Medulla oblongata (tissue), 1 donor: ENCODE results near the gene SPPL2C.
A peak's percentile ranks its signal among the peaks of the same experiment; 100 is the strongest.

Experiments used
- DNase-seq: peaks from one replicate; pipeline ENCODE4 v3.0.0-alpha.2; 2015; ENCODE audit errors: extremely low spot score

The SPPL2C gene

DNA sequence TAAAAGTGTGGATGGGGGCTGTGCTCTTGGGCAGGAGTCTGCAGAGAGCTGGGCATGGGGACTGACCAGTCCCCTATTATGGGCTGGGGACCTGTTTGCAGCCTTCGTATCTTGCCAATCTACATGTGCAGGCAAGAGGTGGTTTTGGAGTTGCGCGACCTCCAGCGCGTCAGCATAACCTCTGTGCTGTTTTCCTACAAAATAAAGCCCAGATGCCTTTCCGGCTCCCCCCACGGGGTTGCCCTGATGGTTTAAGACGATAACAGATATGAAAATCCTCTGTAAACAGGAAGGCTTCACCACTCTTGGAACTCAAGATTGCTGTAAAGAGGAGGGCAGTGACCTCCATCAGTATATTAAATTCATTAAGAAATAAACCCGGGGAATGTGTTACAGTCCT, 16.5 kb upstream of the SPPL2C start:
- no peak for DNase-seq

GRCh38 chr17:45828582-45829133, 16.0 kb upstream of the SPPL2C start:
- DNase-seq = no peak

- no peak for DNase-seq
Observed at GRCh38 chr17:45833920-45834319, 10.8 kb upstream of the SPPL2C start.

DNA sequence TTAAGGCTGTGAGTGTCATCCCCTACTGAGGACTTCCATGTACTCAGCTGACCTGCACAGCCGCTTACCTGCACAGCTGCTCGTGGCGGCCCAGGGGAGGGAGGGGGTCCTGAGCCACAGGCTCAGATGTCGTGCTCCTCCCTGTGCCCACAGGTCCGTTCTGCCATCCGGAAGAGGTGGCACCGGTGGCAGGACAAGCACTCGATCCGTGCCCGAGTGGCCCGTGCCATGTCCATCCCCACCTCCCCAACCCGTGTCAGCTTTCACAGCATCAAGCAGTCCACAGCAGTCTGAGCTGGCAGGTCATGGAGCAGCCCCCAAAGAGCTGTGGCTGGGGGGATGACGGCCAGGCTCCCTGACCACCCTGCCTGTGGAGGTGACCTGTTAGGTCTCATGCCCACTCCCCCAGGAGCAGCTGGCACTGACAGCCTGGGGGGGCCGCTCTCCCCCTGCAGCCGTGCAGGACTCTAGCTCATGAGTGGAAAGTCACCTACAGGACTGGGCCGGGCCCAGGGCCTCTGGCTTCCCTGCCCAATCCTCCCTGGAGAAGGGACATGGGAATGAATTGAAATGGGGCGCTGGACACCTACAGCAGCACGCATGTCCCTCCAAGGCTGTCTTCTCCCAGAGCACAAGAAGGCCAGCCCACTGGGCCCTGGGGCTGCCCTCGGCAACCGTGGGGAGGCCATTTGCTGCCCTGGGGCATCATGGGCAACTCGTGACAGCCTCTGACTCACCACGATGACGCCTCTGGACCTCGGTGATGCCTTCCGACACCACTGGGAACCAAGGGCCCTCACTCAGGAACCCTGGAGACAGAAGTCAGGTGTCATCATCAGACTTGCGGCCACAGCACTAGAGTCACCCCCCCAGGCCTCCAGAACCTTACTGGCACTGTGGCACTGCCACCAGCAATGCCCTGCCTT, 9.9 kb upstream of the SPPL2C start:
- no peak for DNase-seq

DNA sequence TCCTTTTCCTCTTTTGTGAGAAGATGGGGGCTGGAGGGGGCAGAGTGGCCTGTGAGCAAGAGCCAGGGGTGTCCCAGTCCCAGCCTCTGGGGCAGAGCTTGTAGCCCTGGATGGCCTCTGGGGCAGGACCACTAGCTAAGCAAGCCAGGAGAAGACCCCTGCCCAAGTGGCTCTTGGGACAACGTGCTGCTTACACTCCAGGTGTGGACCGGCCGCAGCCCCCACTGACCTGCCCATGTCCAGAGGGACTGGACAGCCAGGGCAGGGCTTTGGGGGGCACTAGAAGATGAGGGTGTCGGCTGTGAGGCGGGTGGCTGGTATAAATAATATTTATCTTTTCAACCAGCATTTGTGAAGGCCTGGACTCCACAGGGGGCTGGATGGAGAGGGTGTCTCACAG, 9.2 kb upstream of the SPPL2C start:
- no peak for DNase-seq

DNA sequence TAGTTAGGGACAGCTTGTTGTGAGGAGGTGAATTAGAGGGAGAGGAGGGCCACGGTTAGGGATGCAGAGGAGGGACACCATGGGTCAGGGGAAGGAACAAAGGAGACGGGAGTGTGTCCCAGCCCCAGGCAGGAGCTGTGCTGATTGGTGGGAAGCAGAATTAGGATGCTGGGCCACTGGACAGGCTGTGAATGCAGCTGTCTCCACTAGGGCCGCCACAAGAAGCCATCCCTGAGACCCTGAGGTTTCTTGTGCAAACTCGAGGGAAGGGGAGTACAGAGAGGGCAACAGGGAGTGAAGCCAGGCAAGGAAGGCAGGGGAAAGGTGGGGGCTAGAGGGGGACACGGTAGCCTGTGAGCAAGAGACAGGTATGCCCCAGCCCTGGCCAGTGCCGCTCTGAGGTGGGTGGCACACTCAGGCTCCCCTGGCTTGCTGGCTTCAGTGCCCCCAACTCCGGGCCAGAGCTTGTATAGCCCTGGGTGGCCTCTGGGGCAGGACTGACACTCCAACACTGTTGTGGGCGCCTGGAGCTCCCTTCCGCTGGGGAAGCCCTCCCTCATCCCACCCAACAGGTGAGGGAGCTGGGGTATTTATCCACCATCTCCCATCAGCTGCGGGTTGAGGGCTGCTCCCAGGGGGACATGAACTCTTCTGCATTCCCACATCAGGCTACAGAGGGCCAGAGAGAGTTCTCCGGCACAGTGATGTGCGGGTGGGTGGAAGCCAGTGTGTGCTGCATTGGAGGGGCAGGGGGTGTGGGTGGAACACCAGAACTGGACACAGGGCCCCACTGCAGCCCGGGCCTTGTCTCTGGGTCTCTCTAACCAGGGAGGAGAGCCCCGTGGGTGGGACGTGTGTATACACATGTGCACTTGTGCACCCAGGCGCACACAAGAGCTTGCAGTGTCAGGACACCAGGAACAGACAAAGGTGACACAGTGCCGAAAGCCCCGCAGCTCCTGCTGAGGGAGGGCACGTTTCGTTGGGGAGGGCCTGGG, 8.3 kb upstream of the SPPL2C start:
- no peak for DNase-seq

DNA sequence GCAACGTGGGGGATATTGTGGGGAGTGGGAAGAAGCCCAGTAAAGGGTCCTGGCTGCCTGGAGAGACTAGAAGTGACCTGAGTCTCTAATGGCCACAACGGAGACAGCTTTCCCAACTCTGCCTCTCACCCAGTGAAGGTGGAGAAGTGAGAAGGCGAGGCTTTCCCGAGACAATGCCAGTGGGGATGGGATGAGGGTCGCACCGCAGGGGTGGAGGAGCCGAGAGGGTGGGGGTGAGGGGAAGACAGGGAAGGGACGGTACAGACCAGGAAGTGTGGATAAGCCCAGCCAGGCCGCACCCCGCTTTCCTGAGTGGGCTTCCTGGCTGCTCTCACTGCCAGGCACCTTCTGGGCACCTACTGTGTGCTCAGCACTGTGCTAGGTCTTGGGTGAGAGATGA, 7.5 kb upstream of the SPPL2C start:
- no peak for DNase-seq

GRCh38 chr17:45837603-45838002, 7.1 kb upstream of the SPPL2C start:
- DNase-seq = no peak

DNA sequence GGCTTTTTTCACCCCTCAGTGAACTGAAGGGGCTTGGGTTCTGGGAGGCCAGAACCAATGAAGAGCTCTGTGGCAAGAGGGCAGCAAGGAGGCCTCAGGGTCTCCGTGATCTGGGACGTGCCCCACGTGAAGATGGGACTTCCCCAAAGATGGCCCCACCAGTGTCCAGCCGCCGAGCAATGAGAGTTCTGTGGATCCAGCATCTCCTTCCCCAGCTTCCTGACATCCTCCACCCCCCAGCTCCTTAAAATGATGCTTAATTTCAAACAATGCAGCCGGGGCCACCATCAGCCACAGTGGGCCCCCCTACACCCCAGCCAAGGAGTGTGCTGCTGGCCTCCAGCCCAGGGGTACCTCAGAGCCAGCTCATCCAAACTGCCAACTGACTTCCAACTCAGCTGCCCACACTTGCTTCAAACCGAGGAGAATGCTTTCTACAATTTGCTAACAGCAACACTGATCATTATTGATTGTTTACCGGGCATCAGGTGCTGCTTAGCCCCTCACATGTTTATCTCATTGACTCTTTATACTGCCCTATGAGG, 5.9 kb upstream of the SPPL2C start:
- DNase-seq = no peak

- no peak for DNase-seq
Observed at GRCh38 chr17:45839442-45839841, 5.2 kb upstream of the SPPL2C start.

DNA sequence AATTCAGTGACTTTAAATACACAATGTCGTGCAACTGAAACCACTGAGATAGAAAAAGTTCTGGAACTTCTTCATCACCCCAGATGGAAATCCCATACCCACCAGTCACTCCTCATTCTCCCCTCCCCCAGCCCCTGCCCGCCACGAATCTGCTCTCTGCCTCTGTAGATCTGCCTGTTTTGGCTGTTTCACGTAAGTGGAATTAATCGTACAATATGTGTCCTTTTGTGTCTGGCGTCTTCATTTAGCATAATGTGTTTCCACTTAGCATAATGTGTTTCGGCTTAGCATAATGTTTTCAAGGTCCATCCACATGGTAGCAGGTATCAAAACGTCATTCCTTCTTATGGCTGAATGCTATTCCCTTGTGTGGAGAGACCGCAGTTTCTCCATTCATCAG, 3.5 kb upstream of the SPPL2C start:
- DNase-seq = no peak

DNA sequence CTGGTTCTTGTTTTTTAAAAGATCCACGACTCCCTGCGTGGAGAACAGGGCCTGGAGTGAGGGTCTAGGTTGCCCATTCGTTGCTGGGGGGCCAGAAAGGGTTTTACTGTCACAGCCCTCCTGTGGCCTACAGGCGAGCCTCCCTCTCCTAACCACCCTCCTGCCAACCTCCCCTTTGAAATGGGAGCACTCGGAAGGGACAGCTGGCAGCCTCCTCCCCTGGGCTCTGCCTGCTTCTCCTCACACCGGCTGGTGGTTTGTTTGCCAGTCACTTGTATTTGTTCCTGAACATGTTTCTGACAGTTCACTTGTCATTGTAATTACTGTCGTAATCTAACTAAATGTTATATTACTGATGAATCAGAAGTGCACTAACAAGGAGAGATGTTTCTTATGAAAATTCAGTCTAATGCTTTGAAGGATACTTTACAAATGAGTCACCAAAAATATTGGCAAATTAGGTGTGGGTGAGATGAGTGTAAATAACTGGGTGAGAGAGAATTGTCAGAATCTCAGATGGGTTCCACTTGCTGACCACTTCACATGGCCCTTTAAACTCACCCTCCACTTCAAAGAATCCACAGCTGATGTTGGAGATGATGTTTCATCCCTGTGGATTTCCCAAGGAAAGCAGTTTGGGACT, 2.7 kb upstream of the SPPL2C start:
- DNase-seq = no peak

DNA sequence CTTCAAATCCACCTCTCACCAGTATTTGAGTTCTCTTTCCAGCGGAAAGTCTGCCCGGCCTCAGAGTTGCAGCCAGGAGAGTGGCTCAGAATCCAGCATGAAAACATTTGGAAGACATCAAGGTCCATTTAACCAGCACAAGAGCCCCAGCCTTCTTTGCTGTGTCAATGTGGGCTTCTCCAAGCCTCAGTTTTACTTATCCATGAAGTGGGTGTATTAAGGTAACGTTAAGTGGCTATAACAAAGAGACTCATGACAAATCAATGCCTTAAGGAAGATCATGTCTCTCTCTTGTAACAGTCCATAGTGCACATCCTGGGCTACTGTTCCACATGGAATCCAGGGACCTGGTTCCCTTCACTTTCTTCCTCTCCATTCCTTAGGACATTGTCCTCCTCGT, 959 bp upstream of the SPPL2C start:
- no peak for DNase-seq

DNA sequence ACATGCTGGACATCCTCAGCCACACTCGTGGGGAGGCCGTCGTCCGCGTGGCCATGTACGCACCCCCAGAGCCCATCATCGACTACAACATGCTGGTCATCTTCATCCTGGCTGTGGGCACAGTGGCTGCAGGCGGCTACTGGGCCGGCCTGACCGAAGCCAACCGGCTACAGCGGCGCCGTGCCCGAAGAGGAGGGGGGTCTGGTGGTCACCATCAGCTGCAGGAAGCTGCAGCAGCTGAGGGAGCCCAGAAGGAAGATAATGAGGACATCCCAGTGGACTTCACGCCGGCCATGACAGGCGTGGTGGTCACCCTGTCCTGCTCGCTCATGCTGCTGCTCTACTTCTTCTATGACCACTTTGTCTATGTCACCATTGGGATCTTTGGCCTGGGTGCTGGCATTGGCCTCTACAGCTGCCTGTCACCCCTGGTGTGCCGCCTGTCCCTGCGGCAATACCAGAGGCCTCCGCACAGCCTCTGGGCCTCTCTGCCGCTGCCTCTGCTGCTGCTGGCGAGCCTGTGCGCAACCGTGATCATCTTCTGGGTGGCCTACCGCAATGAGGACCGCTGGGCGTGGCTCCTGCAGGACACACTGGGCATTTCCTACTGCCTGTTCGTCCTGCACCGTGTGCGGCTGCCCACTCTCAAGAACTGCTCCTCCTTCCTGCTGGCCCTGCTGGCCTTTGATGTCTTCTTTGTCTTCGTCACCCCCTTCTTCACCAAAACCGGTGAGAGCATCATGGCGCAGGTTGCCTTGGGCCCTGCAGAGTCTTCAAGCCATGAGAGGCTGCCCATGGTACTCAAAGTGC, 900 bp downstream of the SPPL2C start:
- DNase-seq = no peak

- no peak for DNase-seq
Observed at GRCh38 chr17:45846223-45846622, 1.5 kb downstream of the SPPL2C start.

GRCh38 chr17:45846646-45847045, 2.0 kb downstream of the SPPL2C start:
- no peak for DNase-seq

GRCh38 chr17:45847101-45847500, 2.4 kb downstream of the SPPL2C start:
- no peak for DNase-seq

DNA sequence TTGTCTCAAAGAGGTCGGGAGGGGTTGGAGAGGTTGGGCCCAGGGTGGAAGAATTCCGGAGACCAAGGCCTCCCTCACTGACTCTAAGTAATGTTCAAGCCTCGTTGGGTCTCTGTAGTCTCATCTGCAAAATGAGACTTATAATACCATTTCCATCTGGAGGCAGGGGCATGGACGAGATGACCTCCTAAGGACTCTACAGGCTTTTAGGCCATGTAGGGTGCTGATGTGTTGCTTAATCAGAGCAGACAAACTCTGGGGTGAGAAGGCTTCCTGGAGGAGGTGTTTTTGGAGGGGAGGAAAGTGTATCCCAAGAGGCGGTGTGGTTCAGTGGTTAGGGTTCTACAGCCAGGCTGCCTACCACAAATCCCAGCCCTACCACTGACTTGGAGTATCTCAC, 3.1 kb downstream of the SPPL2C start:
- DNase-seq = no peak

GRCh38 chr17:45848405-45848804, 3.7 kb downstream of the SPPL2C start:
- DNase-seq = no peak

GRCh38 chr17:45848868-45849535, 4.3 kb downstream of the SPPL2C start:
- DNase-seq = peak; percentile 82
